Adrenal gland (tissue), 12 donors: ENCODE measurements around the gene ACADL. TPM values are rescaled to one million over a fixed set of nuclear protein-coding genes. Genes with fewer than 3 reads are reported as not detected.

Experiments
- DNase-seq, 7 donors: peaks; one replicate each; pipeline ENCODE4 v3.0.0-alpha.2; 2019 to 2020
- H3K27ac ChIP-seq, 5 donors: fragments of 200-600 bp; sonication (generic) in 4 of 5; 1 replicate in 3 of 5; 2 replicates in 2 of 5; pipeline versions ENCODE4 v1.5.1 to v1.8.0; 2016 to 2020; ENCODE audit warnings: mild to moderate bottlenecking in 1 of 5
- H3K27me3 ChIP-seq: fragments of 200-600 bp; 2 replicates; pipeline ENCODE4 v1.8.0; 2021
- H3K36me3 ChIP-seq, 2 donors: fragments of 200-600 bp; replicated peaks in 1 of 2; 1 replicate in 1 of 2; 2 replicates in 1 of 2; pipeline versions ENCODE4 v1.5.1 to v1.8.0; 2018 to 2022
- H3K4me1 ChIP-seq, 2 donors: fragments of 200-600 bp; replicated peaks in 1 of 2; 1 replicate in 1 of 2; 2 replicates in 1 of 2; pipeline versions ENCODE4 v1.5.1 to v1.8.0; 2018 to 2021
- H3K4me3 ChIP-seq, 4 donors: fragments of 200-600 bp; sonication (generic) in 3 of 4; one replicate each; pipeline ENCODE4 v1.5.1; 2016 to 2018
- H3K9me3 ChIP-seq, 3 donors: fragments of 200-600 bp; sonication (generic) in 1 of 3; replicated peaks in 1 of 3; 1 replicate in 2 of 3; 2 replicates in 1 of 3; pipeline versions ENCODE4 v1.5.1 to v1.8.0; 2016 to 2021
- CTCF ChIP-seq, 6 experiments: fragments of 450-650 bp in 4 of 6; fragments of 200-600 bp in 2 of 6; sonication (generic) in 1 of 6; IDR thresholded peaks; 1 replicate in 5 of 6; 2 replicates in 1 of 6; pipeline versions ENCODE4 v1.5.1 to v1.8.0; 2016 to 2021; ENCODE audit warnings: antibody characterized with exemption in 6 of 6, mild to moderate bottlenecking in 2 of 6, moderate library complexity in 1 of 6
- POLR2A ChIP-seq, 2 donors: fragments of 450-650 bp; IDR thresholded peaks; one replicate each; pipeline ENCODE4 v1.6.1; 2017; ENCODE audit warnings: antibody characterized with exemption in 2 of 2, mild to moderate bottlenecking in 2 of 2, moderate library complexity in 1 of 2
- WGBS, 4 donors: extraction: QIAGEN DNeasy Blood & Tissue Kit in 2 of 4; methylation state at CpG; one replicate each; pipeline versions ENCODE4 v1.1.5 to v1.1.7; 2013 to 2017; 5-methylcytosine and 5-hydroxymethylcytosine counted together
- intact Hi-C, 2 donors: fragments of 100-400 bp; cut with DNase I; formaldehyde crosslinking; loops; one replicate each; pipeline versions ENCODE4 v1.14.1 to v1.15.0; 2022 to 2023
- polyA plus RNA-seq, 3 donors: library from polyadenylated mRNA; stranded (reverse); fragments of 200-250 nt in 2 of 3; fragments of 350-450 nt in 1 of 3; fragmentation: Illumina TruSeq in 1 of 3; extraction: RNeasy Lipid Tissue Mini Kit (QIAGEN cat#74804) in 1 of 3; gene quantifications; one replicate each; pipeline ENCODE4 v1.2.3, GENCODE V29; 2013 to 2014
- total RNA-seq, 9 donors: library from RNA; depleted of rRNA in 4 of 9; stranded (reverse); fragments of >200 nt in 4 of 9; fragments of 120-200 nt in 1 of 9; fragmentation: NEBNext Ultra II Directional in 1 of 9; extraction: Animal tissue kit (Norgen Biotek cat#: 25700) in 1 of 9; gene quantifications; one replicate each; pipeline versions ENCODE4 v1.1.0 to v1.2.4, GENCODE V29; 2013 to 2023
- donor health status: healthy with polysubstance abuse.
- donor health status: Bipolar disorder and iron deficiency.
- donor health status: DM: yes; HTN: yes; CAD: no.
- donor health status: DM: no; HTN: no; CAD: no.
- donor health status: DM: no; HTN: no; CAD: no.
- donor health status: DM: yes; HTN: yes; CAD: no.

Gene ACADL
- total and polyA plus RNA-seq, 12 donors: 0.06 to 5.4 (median 1.1) TPM; not detected in 1

GRCh38 chr2:210207929-210208328 lies 17.3 kb downstream of the ACADL start:
- DNase-seq: no peak
- intact Hi-C loops: no loop called here
- WGBS, 4 donors: 81 to 97% (median 83%) methylated on average over 1 of the region's 1 CpG

GRCh38 chr2:210203558-210203957 lies 21.7 kb downstream of the ACADL start:
- no peaks in the 10 kb centered on the region for H3K9me3 ChIP-seq
- no peaks in the 10 kb centered on the region for H3K4me1 ChIP-seq
- H3K4me3 ChIP-seq: no peak overlapping the region
- TF ChIP-seq POLR2A (IDR thresholded peaks at IDR 0.05) (no peak), CTCF (IDR thresholded peaks at IDR 0.05) (no peak)
- no peaks in the 10 kb centered on the region for H3K36me3 ChIP-seq
- WGBS, 4 donors: 53 to 71% (median 68%) methylated on average over 1 of the region's 1 CpG
- intact Hi-C loops: no loop called here
- no peak for DNase-seq
- H3K27me3 ChIP-seq: no peaks in the 10 kb centered on the region
- H3K27ac ChIP-seq: no peak overlapping the region

More at GRCh38 chr2:210207929-210208328, 17.3 kb downstream of the ACADL start:
- H3K36me3 ChIP-seq: no peaks in the 10 kb centered on the region
- H3K4me3 ChIP-seq: no peak overlapping the region
- TF ChIP-seq CTCF (IDR thresholded peaks at IDR 0.05) (no peak), POLR2A (IDR thresholded peaks at IDR 0.05) (no peak)
- no peaks in the 10 kb centered on the region for H3K9me3 ChIP-seq
- no peak overlapping the region for H3K27ac ChIP-seq
- no peaks in the 10 kb centered on the region for H3K4me1 ChIP-seq
- H3K27me3 ChIP-seq: no peaks in the 10 kb centered on the region

GRCh38 chr2:210203147-210203546 lies 22.1 kb downstream of the ACADL start:
- H3K36me3 ChIP-seq: no peaks in the 10 kb centered on the region
- no peaks in the 10 kb centered on the region for H3K27me3 ChIP-seq
- intact Hi-C loops: no loop called here
- DNase-seq: no peak
- TF ChIP-seq POLR2A (IDR thresholded peaks at IDR 0.05): no peak
- TF ChIP-seq CTCF (IDR thresholded peaks at IDR 0.05): no peak
- no peak overlapping the region for H3K27ac ChIP-seq
- H3K9me3 ChIP-seq: no peaks in the 10 kb centered on the region
- no peaks in the 10 kb centered on the region for H3K4me1 ChIP-seq
- WGBS, 4 donors: 68 to 86% (median 78%) methylated on average over 1 of the region's 1 CpG
- H3K4me3 ChIP-seq: no peak overlapping the region

- 69 to 83% (median 72%) methylated on average over 3 of the region's 3 CpGs for WGBS, 4 donors
- no peak for DNase-seq
- no peak for TF ChIP-seq POLR2A (IDR thresholded peaks at IDR 0.05)
- no peak for TF ChIP-seq CTCF (IDR thresholded peaks at IDR 0.05)
- Histone ChIP-seq H3K4me3 (no peak overlapping the region), H3K27me3 (no peaks in the 10 kb centered on the region), H3K27ac (no peak overlapping the region), H3K4me1 (peaks cover 0 to 5% of the 10 kb centered on the region in 2 donors), H3K36me3 (no peaks in the 10 kb centered on the region), H3K9me3 (no peaks in the 10 kb centered on the region)
- intact Hi-C loops: loop anchor here (2.0 to 10.0 kb wide), 3 partner anchors 125 to 223 kb away; no protein-coding TSS in a partner anchor
These were observed 25.4 kb downstream of the ACADL start for GRCh38 chr2:210199854-210200253.
